A549 (cell line): Measurements from ENCODE around the gene P3H2. TPM values are rescaled to one million over a fixed set of nuclear protein-coding genes. Genes with fewer than 3 reads are reported as not detected.

Experiments
- ATAC-seq, 2 experiments: fragments of 200-7000 bp in 1 of 2; fragments of >200 bp in 1 of 2; cut with Nextera tagmentation in 1 of 2; cut with Tn5 transposase in 1 of 2; 3 replicates each; pipeline versions ENCODE4 v1.8.0 to v1.9.1; 2018 to 2020; ENCODE audit warnings: mild to moderate bottlenecking in 1 of 2, moderate library complexity in 1 of 2
- CTCF ChIA-PET: fragments of 300-600 bp; sonication (Branson Sonifier 250); formaldehyde crosslinking; extraction: SDS; loops from one replicate; lab custom pipeline; 2021; ENCODE audit warnings: antibody characterized with exemption, inconsistent platforms; lab: Yijun Ruan, JAX
- POLR2A ChIA-PET: fragments of 350-600 bp; formaldehyde crosslinking; extraction: SDS; loops from one replicate; lab custom pipeline; 2021; ENCODE audit warnings: antibody characterized with exemption, inconsistent platforms; lab: Yijun Ruan, JAX
- DNase-seq, 2 experiments: peaks; one replicate each; pipeline versions ENCODE4 v3.0.0 to v3.0.0-alpha.2; 2011 to 2016; ENCODE audit warnings: low read depth in 1 of 2, low spot score in 1 of 2
- FAIRE-seq: peaks from 2 replicates; lab custom pipeline; 2011; peaks lifted over from hg19 to GRCh38; lab: Jason Lieb, UNC
- H3K27ac ChIP-seq, 2 experiments: fragments of >200 bp; sonication (Bioruptor Twin); formaldehyde crosslinking; 3 replicates each; pipeline ENCODE4 v1.5.1; 2016 to 2017
- H3K4me1 ChIP-seq: fragments of >200 bp; sonication (Bioruptor Twin); formaldehyde crosslinking; 3 replicates; pipeline ENCODE4 v1.6.1; 2016
- H3K4me2 ChIP-seq: fragments of >200 bp; sonication (Bioruptor Twin); formaldehyde crosslinking; 3 replicates; pipeline ENCODE4 v1.6.1; 2016
- H3K4me3 ChIP-seq: fragments of >200 bp; sonication (Bioruptor Twin); formaldehyde crosslinking; 3 replicates; pipeline ENCODE4 v1.5.1; 2016
- H3K9me3 ChIP-seq: fragments of >200 bp; sonication (Bioruptor Twin); formaldehyde crosslinking; 3 replicates; pipeline ENCODE4 v1.6.1; 2016
- BHLHE40 ChIP-seq: IDR thresholded peaks from 2 replicates; pipeline ENCODE4 v1.6.1; 2012; ENCODE audit warnings: low read depth, low read length, inconsistent platforms
- CHD2 ChIP-seq: fragments of 150-350 bp; IDR thresholded peaks from 2 replicates; pipeline ENCODE4 v1.6.1; 2014; ENCODE audit warnings: low read length; ENCODE audit not compliant: partially characterized antibody
- CHD4 ChIP-seq: fragments of 200-600 bp; sonication (generic); IDR thresholded peaks from 2 replicates; pipeline ENCODE4 v1.6.1; 2016; ENCODE audit warnings: antibody characterized with exemption, mild to moderate bottlenecking, borderline replicate concordance
- FOSL2 ChIP-seq, 2 experiments: fragments of 450-650 bp in 1 of 2; fragments of >200 bp in 1 of 2; sonication (Bioruptor Twin) in 1 of 2; formaldehyde crosslinking; IDR thresholded peaks; 2 replicates each; pipeline versions ENCODE4 v1.5.0 to v1.6.1; 2016 to 2020; ENCODE audit warnings: mild to moderate bottlenecking in 1 of 2, moderate library complexity in 1 of 2
- GATA3 ChIP-seq: IDR thresholded peaks from 2 replicates; pipeline ENCODE4 v1.6.1; 2012; ENCODE audit warnings: borderline replicate concordance
- HES2 ChIP-seq: fragments of >200 bp; sonication (Bioruptor Twin); formaldehyde crosslinking; IDR thresholded peaks from 2 replicates; pipeline ENCODE4 v1.6.1; 2016
- HEYL ChIP-seq: fragments of 250-450 bp; sonication (Bioruptor Pico); IDR thresholded peaks from 2 replicates; pipeline ENCODE4 v1.8.0; 2021; ENCODE audit warnings: mild to moderate bottlenecking, moderate library complexity
- HOXA7 ChIP-seq: fragments of 250-450 bp; sonication (Bioruptor Pico); IDR thresholded peaks from 2 replicates; pipeline ENCODE4 v1.5.0; 2020; ENCODE audit warnings: mild to moderate bottlenecking, moderate library complexity
- HOXB13 ChIP-seq: fragments of 250-450 bp; sonication (Bioruptor Pico); IDR thresholded peaks from 2 replicates; pipeline ENCODE4 v1.5.0; 2020; ENCODE audit warnings: low read depth, mild to moderate bottlenecking, moderate library complexity
- HOXB5 ChIP-seq: fragments of 250-450 bp; sonication (Bioruptor Pico); IDR thresholded peaks from 2 replicates; pipeline ENCODE4 v1.5.0; 2020; ENCODE audit warnings: mild to moderate bottlenecking, moderate library complexity
- NPAS2 ChIP-seq: fragments of 250-450 bp; sonication (Bioruptor Pico); IDR thresholded peaks from 2 replicates; pipeline ENCODE4 v1.8.0; 2022; ENCODE audit warnings: mild to moderate bottlenecking, moderate library complexity, borderline replicate concordance
- PBX3 ChIP-seq: IDR thresholded peaks from 2 replicates; pipeline ENCODE4 v1.6.1; 2012
- RAD21 ChIP-seq, 2 experiments: fragments of >200 bp in 1 of 2; sonication (Bioruptor Twin) in 1 of 2; formaldehyde crosslinking in 1 of 2; IDR thresholded peaks in 1 of 2; conservative IDR thresholded peaks in 1 of 2; 2 replicates in 1 of 2; 3 replicates in 1 of 2; pipeline ENCODE4 v1.6.1; 2012 to 2018; ENCODE audit warnings: inconsistent platforms in 1 of 2
- RARB ChIP-seq: fragments of 250-450 bp; sonication (Bioruptor Pico); IDR thresholded peaks from 2 replicates; pipeline ENCODE4 v1.8.0; 2021; ENCODE audit warnings: mild to moderate bottlenecking, moderate library complexity
- RCOR1 ChIP-seq: fragments of 150-350 bp; IDR thresholded peaks from 2 replicates; pipeline ENCODE4 v1.6.1; 2014; ENCODE audit warnings: antibody characterized with exemption, low read length, low read depth
- RNF2 ChIP-seq: fragments of 200-600 bp; sonication (generic); IDR thresholded peaks from 2 replicates; pipeline ENCODE4 v1.6.1; 2016; ENCODE audit warnings: low read depth, mild to moderate bottlenecking, antibody characterized with exemption, moderate library complexity, borderline replicate concordance
- SREBF2 ChIP-seq: fragments of 450-650 bp; IDR thresholded peaks from 2 replicates; pipeline ENCODE4 v1.6.1; 2014; ENCODE audit warnings: mild to moderate bottlenecking, moderate library complexity
- TFCP2L1 ChIP-seq: fragments of 250-450 bp; sonication (Bioruptor Pico); IDR thresholded peaks from 2 replicates; pipeline ENCODE4 v1.5.0; 2021; ENCODE audit warnings: mild to moderate bottlenecking
- ZC3H11A ChIP-seq: fragments of 450-650 bp; IDR thresholded peaks from 2 replicates; pipeline ENCODE4 v1.6.1; 2014; ENCODE audit warnings: antibody characterized with exemption, mild to moderate bottlenecking
- ZFP36 ChIP-seq: fragments of 450-650 bp; IDR thresholded peaks from 2 replicates; pipeline ENCODE4 v1.6.1; 2014; ENCODE audit warnings: borderline replicate concordance; ENCODE audit not compliant: partially characterized antibody
- WGBS: methylation state at CpG from one replicate; pipeline ENCODE4 v1.1.6; 2017; ENCODE audit errors: missing lambda C conversion rate; 5-methylcytosine and 5-hydroxymethylcytosine counted together
- polyA plus RNA-seq, 4 experiments: library from polyadenylated mRNA; depleted of rRNA in 3 of 4; stranded (reverse); fragments of >200 nt; fragmentation: RNase III in 1 of 4; extraction: RNeasy Plus Mini Kit Qiagen cat#74134 plus additional on column Dnase treatment in 1 of 4; gene quantifications; 2 replicates in 3 of 4; 3 replicates in 1 of 4; pipeline ENCODE4 v1.2.3, GENCODE V29; 2011 to 2017

P3H2 gene
- polyA plus RNA-seq, 2 of the 4 experiments (the other 2 are of a cell fraction), result 56.6 to 72.5 TPM

GRCh38 chr3:189990826-189991225, 129.9 kb downstream of the P3H2 start:
- no peak for TF ChIP-seq CHD2
- TF ChIP-seq RAD21 (conservative IDR thresholded peaks at IDR 0.05 in 1 of 2, IDR thresholded peaks at IDR 0.05 in 1 of 2), result no peak
- TF ChIP-seq RCOR1, result no peak
- TF ChIP-seq GATA3, result no peak
- TF ChIP-seq HOXB5 (CRISPR knock-in tag), result no peak
- TF ChIP-seq HES2, result no peak
- TF ChIP-seq RNF2, result no peak
- no peak for TF ChIP-seq HOXB13 (CRISPR knock-in tag)
- TF ChIP-seq CHD4, result no peak
- H3K4me1 ChIP-seq, result peaks cover 8% of the 10 kb centered on the region; the same call in 1 of the 3 replicates
- 95% methylated on average over 5 of the region's 5 CpGs for WGBS
- DNase-seq (no peak), ATAC-seq (no peak), FAIRE-seq (no peak)
- ChIA-PET CTCF (interaction anchor here (0.8 to 1.0 kb wide), 2 partner anchors 23 to 129 kb away, joined by 3 to 4 read pairs; no protein-coding TSS in a partner anchor), POLR2A (no interaction called here)
- no peak overlapping the region for H3K27ac ChIP-seq
- H3K4me2 ChIP-seq, result no peak overlapping the region
- H3K4me3 ChIP-seq, result no peak overlapping the region
- no peaks in the 10 kb centered on the region for H3K9me3 ChIP-seq

- POLR2A ChIA-PET, result no interaction called here
- Histone ChIP-seq H3K4me2 (no peak overlapping the region), H3K4me1 (peaks cover 6% of the 10 kb centered on the region; the same call in 1 of the 3 replicates), H3K9me3 (no peaks in the 10 kb centered on the region), H3K4me3 (no peak overlapping the region), H3K27ac (no peak overlapping the region)
- FAIRE-seq (no peak), ATAC-seq (no peak), DNase-seq (no peak)
- WGBS, result 94% methylated on average over 12 of the region's 12 CpGs
- no peak for TF ChIP-seq NPAS2 (CRISPR knock-in tag)
- no peak for TF ChIP-seq TFCP2L1 (CRISPR knock-in tag)
- TF ChIP-seq HEYL (CRISPR knock-in tag), result no peak
- TF ChIP-seq HOXB5 (CRISPR knock-in tag), result no peak
- TF ChIP-seq PBX3, result no peak
- TF ChIP-seq ZFP36, result no peak
- no peak for TF ChIP-seq HOXA7 (CRISPR knock-in tag)
- TF ChIP-seq HES2, result no peak
- TF ChIP-seq SREBF2, result no peak
- CTCF ChIA-PET, result no interaction called here
Observed at GRCh38 chr3:189988854-189989253, 131.8 kb downstream of the P3H2 start.

- Histone ChIP-seq H3K4me3 (no peak overlapping the region), H3K4me2 (no peak overlapping the region), H3K4me1 (peaks cover 6% of the 10 kb centered on the region; the same call in 1 of the 3 replicates), H3K9me3 (no peaks in the 10 kb centered on the region), H3K27ac (no peak overlapping the region)
- ATAC-seq (no peak), DNase-seq (no peak), FAIRE-seq (no peak)
- TF ChIP-seq RARB (no peak), ZC3H11A (no peak), BHLHE40 (no peak)
- CTCF ChIA-PET, result no interaction called here
- WGBS, result 76% methylated on average over 3 of the region's 3 CpGs
- POLR2A ChIA-PET, result no interaction called here
Observed at GRCh38 chr3:189988322-189988721, 132.4 kb downstream of the P3H2 start.

- H3K4me2 ChIP-seq, result 0 out of 3 replicates have a peak overlapping the region, but pooled peaks have one; percentile 1
- no peak for DNase-seq
- ChIA-PET POLR2A (interaction anchor here (0.5 to 1.1 kb wide), 2 partner anchors 9 to 197 kb away, joined by 3 to 4 read pairs; no protein-coding TSS in a partner anchor), CTCF (interaction anchor here (0.9 to 1.5 kb wide), 2 partner anchors 18 to 19 kb away, joined by 5 read pairs; no protein-coding TSS in a partner anchor)
- ATAC-seq, result no peak
- no peak overlapping the region for H3K4me3 ChIP-seq
- peaks cover 24% of the 10 kb centered on the region for H3K4me1 ChIP-seq
- 56% methylated on average over 6 of the region's 6 CpGs for WGBS
- no peaks in the 10 kb centered on the region for H3K9me3 ChIP-seq
- TF ChIP-seq CHD4 (no peak), RNF2 (no peak), FOSL2 (IDR thresholded peaks at IDR 0.05) (no peak), FOSL2 (CRISPR knock-in tag; IDR thresholded peaks at IDR 0.05) (0 out of 2 replicates have a peak, but pooled peaks have one; percentile 4)
- no peak overlapping the region for H3K27ac ChIP-seq
- no peak for FAIRE-seq
Observed at GRCh38 chr3:189985948-189986347, 134.7 kb downstream of the P3H2 start.
